ENCODE results near the gene STC2.
"Not testable (repeated sequence)": the region's sequence is repeated elsewhere in the genome, so short reads cannot be mapped to it uniquely, and the experiment has no call there.

The STC2 gene

GRCh38 chr5:173327948-173328843 lies at the start of gene STC2:
Gene STC2 (minus strand): TSS chr5:173328414. CDS start chr5:173328193, 221 bp downstream.
- ChIA-PET CTCF (interaction anchor here (1.2 to 9.8 kb wide), 5 partner anchors 10 to 614 kb away, joined by 4 to 210 read pairs (median 4); partner anchors contain the start of gene ATP6V0E1), POLR2A (interaction anchor here (0.6 to 1.4 kb wide), 2 partner anchors 9 kb away, joined by 3 read pairs; no protein-coding TSS in a partner anchor)
- no peak for TF ChIP-seq CTCF (IDR thresholded peaks at IDR 0.05; ENCODE audit: control extremely low read depth, extremely low read depth, low read depth, missing control alignments)
- DNase-seq (ENCODE audit: extremely low spot score), result peak; percentile 92

GRCh38 chr5:173371400-173371799 lies 43.2 kb upstream of the STC2 start:
- no peak for DNase-seq (ENCODE audit: extremely low spot score)
- POLR2A ChIA-PET, result no interaction called here
- CTCF ChIA-PET, result interaction anchor here (1.6 kb wide), 1 partner anchor 39 kb away, joined by 4 read pairs; no protein-coding TSS in a partner anchor
- no peak for TF ChIP-seq CTCF (IDR thresholded peaks at IDR 0.05; ENCODE audit: control extremely low read depth, extremely low read depth, low read depth, missing control alignments)

- CTCF ChIA-PET, result interaction anchor here (1.3 kb wide), 1 partner anchor 209 kb away, joined by 4 read pairs; no protein-coding TSS in a partner anchor
- POLR2A ChIA-PET; DNase-seq (ENCODE audit: extremely low spot score): not testable (repeated sequence)
Measured at GRCh38 chr5:173363406-173363805, 35.2 kb upstream of the STC2 start.

GRCh38 chr5:173355561-173355960 lies 27.3 kb upstream of the STC2 start:
- TF ChIP-seq CTCF (IDR thresholded peaks at IDR 0.05; ENCODE audit: control extremely low read depth, extremely low read depth, low read depth, missing control alignments), result no peak
- ChIA-PET CTCF (interaction anchor here (1.0 kb wide), 1 partner anchor 63 kb away, joined by 3 read pairs; no protein-coding TSS in a partner anchor), POLR2A (no interaction called here)
- no peak for DNase-seq (ENCODE audit: extremely low spot score)

- no peak for DNase-seq (ENCODE audit: extremely low spot score)
- CTCF ChIA-PET, result interaction anchor here (1.1 kb wide), 1 partner anchor 10 kb away, joined by 3 read pairs; no protein-coding TSS in a partner anchor
- POLR2A ChIA-PET, result no interaction called here
- TF ChIP-seq CTCF (IDR thresholded peaks at IDR 0.05; ENCODE audit: control extremely low read depth, extremely low read depth, low read depth, missing control alignments), result no peak
Measured at GRCh38 chr5:173354645-173355044, 26.4 kb upstream of the STC2 start.

GRCh38 chr5:173352366-173353349 lies 24.4 kb upstream of the STC2 start:
- DNase-seq (ENCODE audit: extremely low spot score), result no peak
- CTCF ChIA-PET, result interaction anchor here (0.8 to 1.5 kb wide), 3 partner anchors 15 to 220 kb away, joined by 3 to 4 read pairs (median 3); no protein-coding TSS in a partner anchor
- POLR2A ChIA-PET, result no interaction called here
- no peak for TF ChIP-seq CTCF (IDR thresholded peaks at IDR 0.05; ENCODE audit: control extremely low read depth, extremely low read depth, low read depth, missing control alignments)

All from GM10248 (cell line).